GM21737 (cell line): Measurements from ENCODE around the gene CLN6.
"Not testable (repeated sequence)": the region's sequence is repeated elsewhere in the genome, so short reads cannot be mapped to it uniquely, and the experiment has no call there.

Experiments
- ATAC-seq: cut with Tn5 transposase; IDR thresholded peaks from one replicate; pipeline ENCODE4 v1.9.1; 2021; ENCODE audit warnings: mild to moderate bottlenecking, moderate library complexity; ENCODE audit not compliant: unreplicated experiment

CLN6 gene

GRCh38 chr15:68224108-68224507, 5.4 kb downstream of the CLN6 start:
- no peak for ATAC-seq

GRCh38 chr15:68223171-68223570, 6.4 kb downstream of the CLN6 start:
- ATAC-seq = no peak

- ATAC-seq = not testable (repeated sequence)
Observed at GRCh38 chr15:68222432-68222743, 7.1 kb downstream of the CLN6 start.

GRCh38 chr15:68221530-68222431, 7.7 kb downstream of the CLN6 start:
- not testable (repeated sequence) for ATAC-seq

DNA sequence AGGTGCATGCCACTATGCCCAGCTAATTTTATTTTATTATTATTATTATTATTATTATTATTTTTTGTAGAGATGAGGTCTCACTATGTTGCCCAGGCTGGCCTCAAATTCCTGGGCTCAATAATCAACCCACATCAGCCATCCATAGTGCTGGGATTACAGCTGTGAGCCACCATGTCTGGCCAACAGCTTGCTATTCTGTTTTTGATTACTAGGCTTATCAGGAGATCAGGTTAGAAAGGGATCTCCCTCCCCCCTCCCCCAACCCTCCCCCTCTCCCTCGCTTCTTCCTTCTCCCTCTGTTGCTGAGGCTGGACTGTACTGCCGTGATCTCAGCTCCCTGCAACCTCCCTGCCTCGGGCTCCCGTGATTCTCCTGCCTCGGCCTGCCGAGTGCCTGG, 8.6 kb downstream of the CLN6 start:
- no peak for ATAC-seq

- ATAC-seq = no peak
Observed at GRCh38 chr15:68220489-68220888, 9.0 kb downstream of the CLN6 start.

DNA sequence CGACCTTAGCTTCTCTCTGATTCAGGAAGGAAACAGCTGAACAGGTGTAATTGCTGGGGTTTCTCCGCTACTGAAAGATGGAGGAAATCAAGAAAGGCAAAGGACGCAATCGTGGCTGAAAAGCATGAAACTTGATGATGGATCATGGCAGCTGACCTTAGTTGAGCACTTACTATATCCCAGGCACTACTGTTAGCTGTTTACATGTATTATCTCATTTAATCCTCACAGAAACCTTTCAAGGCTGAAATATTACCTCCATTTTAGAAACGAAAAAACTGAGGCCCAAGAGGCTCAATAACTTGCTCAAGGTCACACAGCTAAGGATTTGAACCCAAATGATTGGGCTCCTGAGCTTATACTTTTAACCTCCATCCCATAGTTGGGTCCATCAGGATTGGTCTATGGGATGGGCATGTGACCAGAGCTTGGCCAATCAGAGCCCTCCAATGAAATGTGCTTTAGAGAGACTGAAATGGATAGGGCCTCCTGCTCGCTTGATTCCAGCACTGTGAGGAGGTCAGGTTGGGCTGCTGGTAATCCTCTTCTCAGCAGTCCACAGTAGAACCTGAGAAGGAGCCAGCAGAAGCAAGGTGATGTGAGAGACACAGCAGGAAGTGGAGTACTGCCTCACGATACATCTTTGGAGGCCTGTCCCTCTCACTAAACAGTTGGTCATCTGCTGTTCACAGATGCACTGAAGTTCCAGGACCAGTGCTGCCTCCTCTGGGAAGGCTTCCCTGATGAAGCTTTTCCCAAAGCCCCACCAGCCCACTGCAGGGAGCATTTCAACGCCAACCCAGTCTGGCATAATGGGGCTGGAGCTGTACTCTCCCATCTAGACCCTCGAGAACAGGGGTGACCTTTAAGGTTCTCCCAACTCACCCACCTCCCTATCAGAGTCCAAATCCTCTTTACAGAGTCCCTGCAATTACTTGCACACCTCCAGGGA, 10.4 kb downstream of the CLN6 start:
- no peak for ATAC-seq

DNA sequence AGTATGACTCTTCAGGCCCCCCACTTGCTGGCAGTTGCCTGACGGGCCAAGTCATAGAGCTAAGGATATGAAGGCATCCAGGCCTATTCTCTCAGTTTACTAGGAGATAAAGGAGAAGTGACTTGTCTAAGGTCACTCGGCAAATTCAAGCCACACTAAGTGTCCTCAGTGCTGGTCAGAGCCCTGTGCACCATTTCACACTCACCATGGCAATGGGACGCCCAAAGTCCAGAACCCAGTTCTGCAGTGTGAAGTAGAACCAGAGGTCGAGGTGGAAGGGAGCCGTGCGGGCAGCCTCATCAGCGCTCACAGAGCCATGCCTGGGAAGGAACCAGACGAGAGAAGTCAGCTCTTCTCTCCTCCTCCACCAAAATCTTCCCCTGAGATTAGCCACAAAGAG, 11.2 kb downstream of the CLN6 start:
- ATAC-seq = no peak

- ATAC-seq = no peak
Observed at GRCh38 chr15:68217341-68217740, 12.2 kb downstream of the CLN6 start.

DNA sequence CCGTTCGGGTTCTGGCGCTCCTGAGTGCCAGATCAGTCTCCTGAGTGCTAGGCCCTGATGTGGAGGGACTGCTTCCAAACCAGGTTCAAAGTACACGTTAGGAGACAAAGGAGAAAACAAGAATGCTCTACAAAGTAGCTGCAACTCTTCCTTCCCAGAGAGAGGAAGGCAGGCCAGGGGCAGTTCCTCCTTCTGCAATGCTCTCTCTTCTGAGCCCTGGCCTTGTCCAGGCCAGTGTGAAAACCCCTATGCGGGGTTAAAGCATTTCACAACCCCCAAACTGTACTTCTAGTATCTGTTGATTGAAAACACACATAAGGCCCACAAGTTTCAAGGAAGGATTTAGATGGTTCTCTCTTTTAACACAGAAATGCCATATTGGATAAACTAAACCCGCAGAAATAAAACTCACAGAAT, 14.7 kb downstream of the CLN6 start:
- no peak for ATAC-seq

GRCh38 chr15:68213991-68214837, 15.3 kb downstream of the CLN6 start:
- ATAC-seq = no peak

DNA sequence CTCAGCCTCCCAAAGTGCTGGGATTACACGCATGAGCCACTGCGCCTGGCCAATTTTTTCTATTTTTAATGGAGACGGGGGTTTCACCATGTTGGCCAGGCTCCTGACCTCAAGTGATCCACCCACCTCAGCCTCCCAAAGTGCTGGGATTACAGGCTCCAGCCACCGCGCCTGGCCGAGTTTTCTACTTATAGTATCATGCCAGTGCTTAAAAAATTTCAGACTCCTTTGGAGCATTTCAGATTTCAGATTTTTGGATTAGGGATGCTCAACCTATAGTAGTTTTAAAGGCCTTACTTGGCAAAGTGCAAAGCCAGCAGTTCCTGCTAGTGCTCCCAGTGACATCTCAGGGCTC, 16.1 kb downstream of the CLN6 start:
- ATAC-seq = not testable (repeated sequence)

- ATAC-seq = no peak
Observed at GRCh38 chr15:68211656-68212320, 17.7 kb downstream of the CLN6 start.

GRCh38 chr15:68210821-68211655, 18.5 kb downstream of the CLN6 start:
- no peak for ATAC-seq

- no peak for ATAC-seq
Observed at GRCh38 chr15:68210409-68210756, 19.1 kb downstream of the CLN6 start.

DNA sequence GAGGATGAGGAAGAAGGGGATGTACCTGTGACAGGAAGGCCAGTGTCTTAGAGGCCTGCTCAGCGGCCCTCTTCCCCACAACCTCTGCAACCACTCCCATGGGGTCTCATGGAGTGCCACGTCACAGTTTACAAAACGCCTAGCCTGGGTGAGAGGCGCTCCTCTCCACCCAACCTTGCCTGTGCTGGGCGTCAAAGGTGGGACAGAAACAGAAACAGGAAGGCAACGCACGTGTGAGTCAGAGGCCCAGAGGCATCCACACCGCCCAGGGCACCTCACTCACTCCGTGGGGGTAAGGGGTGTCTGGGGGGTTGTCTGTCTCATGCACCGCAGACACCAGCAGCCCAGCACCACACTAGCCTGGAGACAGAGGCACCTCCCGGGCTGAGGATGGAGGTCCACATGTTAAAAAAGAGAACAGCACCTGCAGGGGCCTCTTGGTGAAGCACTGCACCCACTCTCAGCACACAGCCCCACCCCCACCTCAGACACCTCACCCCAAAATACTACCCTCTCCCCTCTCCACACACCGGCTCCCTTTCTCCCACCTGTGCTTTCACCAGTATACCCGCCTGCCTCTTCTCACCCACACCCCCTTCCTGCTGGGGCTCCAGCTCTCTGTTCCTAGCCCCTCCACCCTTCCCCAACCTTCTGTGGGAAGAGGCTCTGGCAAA, 19.7 kb downstream of the CLN6 start:
- ATAC-seq = peak; percentile 44

DNA sequence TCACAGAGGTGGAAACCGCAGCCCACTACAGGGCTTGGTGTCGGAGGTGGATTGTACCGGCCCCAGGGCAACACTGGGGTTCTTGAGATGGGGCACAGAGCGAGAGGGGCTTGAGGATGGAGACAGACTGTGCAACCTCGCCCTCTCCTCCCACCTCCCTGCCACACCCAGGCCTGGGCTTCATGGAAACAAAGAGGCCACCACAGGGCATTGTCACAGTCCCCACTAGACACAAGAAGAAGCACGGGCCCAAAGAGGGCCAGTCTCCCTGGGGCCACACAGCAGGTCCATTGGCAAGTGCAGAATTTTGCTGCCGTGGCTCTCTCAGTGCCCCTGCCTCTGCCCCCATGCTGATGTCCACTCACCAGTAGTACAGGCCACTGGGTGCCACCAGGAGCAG, 20.3 kb downstream of the CLN6 start:
- ATAC-seq = no peak

- ATAC-seq = no peak
Observed at GRCh38 chr15:68208636-68209240, 20.8 kb downstream of the CLN6 start.

- ATAC-seq = no peak
Observed at GRCh38 chr15:68208136-68208535, 21.4 kb downstream of the CLN6 start.
